Measurements from ENCODE around the gene SH3RF3.

Gene SH3RF3

DNA sequence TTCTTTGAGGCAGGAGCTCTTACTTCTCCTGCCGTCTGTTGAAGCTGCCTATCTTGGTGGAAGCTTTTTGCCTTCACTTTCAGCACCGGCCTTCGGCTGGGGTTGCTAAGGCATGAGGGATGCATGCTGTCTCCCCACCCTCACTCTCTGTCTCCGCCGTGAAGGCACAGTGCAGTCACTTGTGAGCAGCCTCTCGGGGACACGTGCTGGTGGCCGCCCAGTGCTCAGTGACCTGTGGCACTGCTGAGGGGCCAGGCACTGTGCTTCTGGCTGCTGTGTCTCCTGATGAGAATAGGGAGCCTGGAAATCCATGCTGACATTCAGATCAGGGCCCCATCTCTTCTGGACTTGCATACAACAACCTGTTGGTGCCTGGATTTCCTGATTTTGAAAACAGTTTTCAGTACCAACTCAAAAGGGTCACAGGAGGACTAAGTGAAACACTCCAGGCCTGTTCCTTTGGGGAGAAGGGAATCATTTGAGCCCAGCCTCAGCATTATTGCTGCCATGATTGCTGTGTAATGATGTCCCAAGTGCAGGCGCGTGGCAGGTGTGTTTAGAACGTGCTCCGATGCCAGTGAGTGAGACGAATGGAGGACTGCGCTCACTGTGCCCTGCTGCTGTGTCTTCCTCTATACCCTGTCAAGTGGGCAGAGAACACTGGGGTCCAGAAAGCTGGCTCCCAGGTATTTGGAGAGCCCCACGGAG is 266.6 kb downstream of the SH3RF3 start:
- no peak for DNase-seq (ENCODE audit: low read depth in 2 of 2)

GRCh38 chr2:109396202-109397180 is 267.5 kb downstream of the SH3RF3 start:
- DNase-seq (ENCODE audit: low read depth in 2 of 2) = no peak

DNA sequence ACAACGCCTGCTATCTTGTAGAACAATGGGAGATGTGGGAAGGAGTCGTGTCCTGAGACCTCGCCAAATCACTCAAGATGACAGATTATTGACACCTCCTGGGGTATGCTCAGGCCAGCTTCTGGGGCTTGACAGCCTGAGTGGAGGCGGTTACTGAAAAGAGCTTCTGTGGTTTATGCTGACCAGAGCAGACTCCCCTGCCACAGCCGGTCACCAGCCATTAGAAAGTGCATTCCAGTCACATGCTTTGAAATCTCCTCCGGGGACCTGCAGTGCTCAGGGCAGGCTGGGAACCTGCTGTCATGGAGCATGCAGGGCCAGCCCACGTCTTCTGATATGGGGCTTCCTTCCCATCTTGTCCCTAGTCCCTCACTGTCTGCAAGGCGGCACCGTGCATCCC is 268.9 kb downstream of the SH3RF3 start:
- DNase-seq (ENCODE audit: low read depth in 2 of 2) = no peak

DNA sequence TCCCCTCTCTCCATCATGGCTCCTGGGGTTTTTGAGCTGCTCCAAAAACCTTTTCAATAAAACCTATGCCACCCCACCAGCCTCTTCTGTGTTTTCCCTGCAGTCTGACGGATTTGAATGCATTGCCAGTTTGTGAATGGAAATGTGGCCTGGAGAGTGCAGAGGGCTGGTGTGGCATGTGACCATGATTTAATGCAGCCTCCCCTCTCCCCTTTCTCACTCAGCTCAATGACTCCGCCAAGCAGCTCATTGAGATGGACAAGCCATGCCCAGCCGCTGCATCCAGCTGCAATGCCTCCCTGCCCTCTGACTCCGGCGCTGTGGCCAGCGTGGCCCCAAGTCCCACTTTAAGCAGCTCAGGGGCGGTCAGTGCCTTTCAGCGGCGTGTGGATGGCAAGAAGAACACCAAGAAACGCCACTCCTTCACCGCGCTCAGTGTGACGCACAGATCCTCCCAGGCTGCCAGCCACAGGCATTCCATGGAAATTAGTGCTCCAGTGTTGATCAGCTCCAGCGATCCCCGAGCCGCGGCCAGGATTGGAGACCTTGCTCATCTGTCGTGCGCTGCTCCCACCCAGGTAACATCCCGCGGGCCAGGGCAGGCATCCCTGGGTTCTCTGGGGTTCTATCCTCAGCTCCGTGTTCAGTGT is 269.5 kb downstream of the SH3RF3 start:
- DNase-seq (ENCODE audit: low read depth in 2 of 2) = no peak

GRCh38 chr2:109399066-109399465 is 270.1 kb downstream of the SH3RF3 start:
- DNase-seq (ENCODE audit: low read depth in 2 of 2) = no peak

- DNase-seq (ENCODE audit: low read depth in 2 of 2) = no peak
Observed at GRCh38 chr2:109400102-109400501, 271.1 kb downstream of the SH3RF3 start.

GRCh38 chr2:109401370-109401769 is 272.4 kb downstream of the SH3RF3 start:
- no peak for DNase-seq (ENCODE audit: low read depth in 2 of 2)

- DNase-seq (ENCODE audit: low read depth in 2 of 2) = no peak
Observed at GRCh38 chr2:109402180-109402579, 273.2 kb downstream of the SH3RF3 start.

DNA sequence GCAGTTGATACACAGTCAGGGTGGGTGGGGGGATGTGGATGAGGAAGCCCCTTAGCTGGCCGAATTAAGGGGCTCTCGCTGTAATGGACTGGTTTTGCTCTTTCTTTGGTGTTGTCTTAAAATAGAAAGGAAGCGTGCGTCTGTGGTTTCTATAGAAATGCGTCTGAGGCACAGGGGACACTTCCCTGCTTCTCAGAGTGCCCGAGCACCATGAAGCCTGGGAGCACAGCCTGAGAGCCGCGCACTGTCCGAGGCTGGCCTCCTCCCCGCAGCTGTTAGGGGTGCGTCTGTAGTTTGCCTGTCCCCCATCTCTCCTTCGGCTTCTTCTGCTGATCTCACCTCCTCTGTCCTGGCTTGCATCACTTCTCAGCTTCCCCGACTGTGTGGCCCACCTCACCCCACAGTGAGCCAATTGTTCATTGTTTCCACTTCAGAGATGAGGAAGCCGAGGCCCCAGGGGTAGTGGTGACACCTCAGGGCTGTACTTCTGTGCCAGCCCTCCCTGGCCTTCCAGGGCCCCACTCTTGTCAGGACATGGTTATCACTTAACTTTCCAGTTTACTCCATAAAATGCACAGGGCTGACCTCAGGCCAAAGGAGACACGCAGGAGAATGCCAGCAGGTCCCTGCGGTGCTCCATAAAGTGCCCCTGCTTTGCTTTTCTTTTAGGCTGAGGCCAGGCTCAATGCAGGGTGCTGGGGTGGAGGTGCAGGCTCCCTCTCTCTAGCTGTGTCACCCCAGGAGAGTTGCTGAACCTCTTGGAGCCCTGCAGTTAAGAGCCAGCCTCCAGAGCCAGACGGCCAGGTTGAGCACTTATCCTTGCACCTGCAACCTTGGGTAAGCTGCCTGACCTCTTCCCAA is 274.2 kb downstream of the SH3RF3 start:
- peak in 1 of 2 experiments; percentile 4 for DNase-seq (ENCODE audit: low read depth in 2 of 2)

GRCh38 chr2:109403841-109404201 is 274.8 kb downstream of the SH3RF3 start:
- DNase-seq (ENCODE audit: low read depth in 2 of 2) = no peak

- DNase-seq (ENCODE audit: low read depth in 2 of 2) = no peak
Observed at GRCh38 chr2:109404681-109405080, 275.7 kb downstream of the SH3RF3 start.

DNA sequence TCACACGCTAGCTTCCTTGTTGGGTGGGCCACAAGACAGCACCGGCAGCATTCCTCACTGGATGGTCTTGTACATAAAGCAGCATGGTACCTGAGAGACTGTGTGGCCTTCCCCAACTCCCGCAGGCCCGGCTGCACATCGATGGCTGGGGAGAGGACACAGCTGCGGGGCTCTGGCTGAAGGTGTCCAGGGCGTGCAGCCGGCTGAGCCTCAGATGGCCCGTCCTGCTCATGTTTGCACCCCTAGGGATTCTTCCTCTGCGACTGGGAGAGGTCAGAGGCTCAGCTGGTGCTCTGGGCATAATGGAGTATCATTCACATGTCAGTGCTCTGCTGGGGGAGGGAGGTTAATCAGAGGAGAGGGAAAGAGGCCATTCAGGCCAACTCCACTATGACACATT is 276.9 kb downstream of the SH3RF3 start:
- no peak for DNase-seq (ENCODE audit: low read depth in 2 of 2)

- no peak for DNase-seq (ENCODE audit: low read depth in 2 of 2)
Observed at GRCh38 chr2:109406301-109406700, 277.3 kb downstream of the SH3RF3 start.

DNA sequence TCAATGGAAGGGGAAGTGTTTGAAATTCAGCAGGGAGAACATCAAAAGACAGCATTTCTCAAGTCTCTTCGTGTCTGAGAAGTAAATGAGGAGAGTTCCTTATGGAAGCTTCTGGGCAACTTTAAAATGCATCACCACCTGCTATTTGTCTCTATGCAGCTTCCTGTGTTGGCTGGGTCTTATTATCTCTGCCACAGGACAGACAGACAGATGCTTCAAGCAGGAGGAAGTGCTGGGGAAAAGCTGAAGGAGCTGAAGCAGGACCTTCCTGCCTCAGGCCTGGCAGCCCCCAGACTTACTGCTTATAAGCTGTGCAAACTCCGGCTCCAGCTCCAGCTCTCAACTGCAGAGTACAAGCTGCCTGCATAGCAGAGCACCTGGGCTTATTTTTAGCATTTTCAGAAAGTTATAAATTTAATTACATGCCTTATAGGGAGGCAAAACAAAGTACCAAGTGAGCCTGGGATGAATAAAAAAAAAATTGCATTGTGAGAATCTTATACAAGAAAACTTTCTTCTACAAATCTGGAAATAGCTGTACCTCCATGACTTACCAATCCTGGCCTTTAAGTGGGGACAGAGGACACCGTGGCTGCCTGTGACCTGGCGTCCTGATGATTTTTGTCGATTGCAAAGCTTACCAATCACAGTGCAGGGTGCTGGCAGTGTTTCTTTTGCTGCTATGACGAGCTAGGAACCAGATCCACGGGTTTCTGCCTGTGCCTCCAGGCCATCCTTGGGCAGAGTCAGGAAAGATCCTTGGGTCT is 278.5 kb downstream of the SH3RF3 start:
- DNase-seq (ENCODE audit: low read depth in 2 of 2) = no peak

DNA sequence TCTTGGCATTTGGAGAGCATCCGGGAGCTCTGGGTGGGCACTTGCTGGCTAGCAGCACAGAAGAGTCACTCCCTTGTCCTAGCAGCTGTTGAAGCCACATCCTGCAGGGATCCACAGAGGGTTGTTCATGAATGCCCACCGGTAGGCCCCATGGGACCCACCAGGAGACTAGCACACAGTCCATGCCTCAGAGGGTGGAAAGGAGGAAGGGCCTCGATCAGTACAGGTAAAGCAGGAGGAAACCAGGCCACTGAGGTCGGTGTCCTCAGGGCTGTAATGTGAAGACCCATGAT is 279.0 kb downstream of the SH3RF3 start:
- DNase-seq (ENCODE audit: low read depth in 2 of 2) = no peak

GRCh38 chr2:109409321-109410038 is 280.5 kb downstream of the SH3RF3 start:
- no peak for DNase-seq (ENCODE audit: low read depth in 2 of 2)

DNA sequence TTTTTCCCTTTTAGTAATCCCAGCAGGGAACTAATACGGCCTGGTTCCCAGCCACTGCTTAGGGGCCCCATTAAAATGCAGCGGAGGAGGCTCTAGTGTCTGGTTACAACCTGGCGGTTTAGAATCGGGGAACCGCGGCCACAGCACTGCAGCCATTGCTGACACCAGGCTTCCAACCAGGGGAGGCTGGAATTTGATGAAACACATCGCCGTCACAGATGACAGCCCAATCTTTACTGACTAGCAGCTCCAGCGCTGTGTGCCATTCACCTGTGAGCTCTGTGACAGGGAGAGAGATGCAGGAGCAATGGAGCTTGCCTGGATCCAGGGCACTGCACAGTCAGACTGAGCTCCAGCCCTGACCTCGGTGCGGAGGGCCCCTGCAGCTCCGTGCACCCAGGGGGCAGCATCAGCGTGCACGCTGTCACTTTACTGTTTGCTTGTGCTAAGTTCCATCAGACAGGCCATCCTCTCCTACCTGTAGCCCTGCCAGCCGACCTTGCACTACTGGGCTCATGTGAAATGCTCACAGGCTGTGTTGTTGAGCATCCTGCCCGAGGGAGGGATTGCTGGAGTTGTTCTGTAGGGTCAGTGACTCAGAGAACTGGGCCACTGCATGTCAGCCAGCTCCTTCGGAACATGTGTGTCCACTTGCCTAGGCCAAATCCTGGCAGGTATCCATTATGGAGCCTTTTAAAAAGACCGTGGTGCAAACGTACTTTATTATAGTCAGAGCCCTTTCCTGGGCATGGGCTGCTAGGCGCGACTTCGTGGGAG is 281.2 kb downstream of the SH3RF3 start:
- no peak for DNase-seq (ENCODE audit: low read depth in 2 of 2)

DNA sequence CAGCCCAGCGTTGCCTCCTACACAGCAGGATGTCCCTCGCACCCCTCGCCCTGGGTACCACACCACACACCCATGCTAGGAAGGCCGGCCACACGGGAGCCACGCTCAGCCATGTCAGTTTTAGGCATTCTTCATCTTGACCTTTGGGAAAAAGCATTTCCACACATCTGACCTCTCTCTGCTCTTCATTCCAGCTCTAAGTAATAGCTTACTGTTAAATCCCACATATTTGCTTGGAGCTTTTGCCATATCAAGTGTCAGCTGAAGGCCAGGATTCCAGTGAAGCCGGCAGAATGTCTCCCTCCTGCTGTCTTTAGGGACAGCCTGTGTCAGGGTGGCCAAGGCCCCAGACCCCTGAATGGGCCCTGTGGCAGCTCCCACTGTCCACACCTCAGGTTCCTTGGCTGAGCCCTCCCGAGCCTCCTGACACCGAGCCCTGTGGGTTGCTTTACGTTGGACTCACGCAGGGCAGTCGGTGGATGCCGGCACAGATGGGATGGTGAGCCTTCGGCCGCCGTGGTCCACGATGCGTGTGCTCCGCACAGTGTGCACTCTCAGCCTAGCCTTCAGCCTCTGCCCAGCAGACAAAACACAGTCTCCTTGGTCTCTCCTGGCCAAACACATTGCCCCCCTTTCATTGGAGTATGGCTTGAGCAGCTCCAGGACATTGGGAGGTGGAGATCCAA is 282.8 kb downstream of the SH3RF3 start:
- DNase-seq (ENCODE audit: low read depth in 2 of 2) = no peak

- DNase-seq (ENCODE audit: low read depth in 2 of 2) = no peak
Observed at GRCh38 chr2:109415581-109416013, 286.6 kb downstream of the SH3RF3 start.

All from stimulated activated CD4-positive, alpha-beta T cell treated with anti-CD3 and anti-CD28 coated beads, Interleukin-12 subunit alpha, Interleukin-12 subunit beta, amount 100 ng/mL, for 24 hours (primary cell).